Measurements from ENCODE around the gene SPR. TPM values are rescaled to one million over a fixed set of nuclear protein-coding genes. Genes with fewer than 3 reads are reported as not detected.

Gene SPR
- total and polyA plus RNA-seq, 2 of the 13 experiments (the other 11 are each of a cell fraction or from before 2014, with no cell fraction given) = 34.0 to 96.0 TPM

- no peak; the same call in 1 of the 2 replicates for TF ChIP-seq ZNF670 (CRISPR knock-in tag; IDR thresholded peaks at IDR 0.05; ENCODE audit: borderline replicate concordance)
- no peak for TF ChIP-seq CERS6 (CRISPR knock-in tag; IDR thresholded peaks at IDR 0.05)
- TF ChIP-seq SNAPC4 (CRISPR knock-in tag; IDR thresholded peaks at IDR 0.05) = 0 out of 2 replicates have a peak, but pooled peaks have one; percentile 22
- TF ChIP-seq AFF4 (CRISPR knock-in tag; IDR thresholded peaks at IDR 0.05) = no peak
- peak; percentile 73 for TF ChIP-seq RAD21 (CRISPR knock-in tag; IDR thresholded peaks at IDR 0.05)
- no peak for TF ChIP-seq ZFP36 (IDR thresholded peaks at IDR 0.05; ENCODE audit: borderline replicate concordance, low read depth, low read length, partially characterized antibody)
- peak; percentile 18; the same call in 1 of the 2 replicates for TF ChIP-seq TFAP4 (IDR thresholded peaks at IDR 0.05; ENCODE audit: borderline replicate concordance, low read depth)
- no peak for TF ChIP-seq PHB2 (IDR thresholded peaks at IDR 0.05; ENCODE audit: partially characterized antibody)
- TF ChIP-seq TSC22D2 (CRISPR knock-in tag; IDR thresholded peaks at IDR 0.05; ENCODE audit: borderline replicate concordance) = 0 out of 2 replicates have a peak, but pooled peaks have one; percentile 2
- no peak for TF ChIP-seq SRSF4 (IDR thresholded peaks at IDR 0.05; ENCODE audit: low read depth, low read length, poor library complexity, severe bottlenecking)
- TF ChIP-seq IKZF1 (IDR thresholded peaks at IDR 0.05) = no peak
- TF ChIP-seq ZNF879 (CRISPR knock-in tag; IDR thresholded peaks at IDR 0.05) = peak; percentile 59; the same call in 1 of the 2 replicates
- peak; percentile 52; the same call in 1 of the 2 replicates for TF ChIP-seq NAIF1 (CRISPR knock-in tag; IDR thresholded peaks at IDR 0.05; ENCODE audit: borderline replicate concordance)
- TF ChIP-seq FOSL2 (CRISPR knock-in tag; IDR thresholded peaks at IDR 0.05) = 0 out of 2 replicates have a peak, but pooled peaks have one; percentile 29
- TF ChIP-seq ZNF160 (CRISPR knock-in tag; IDR thresholded peaks at IDR 0.05) = no peak
- no peak for TF ChIP-seq ZNF296 (CRISPR knock-in tag; conservative IDR thresholded peaks at IDR 0.05)
- peak; percentile 50; the same call in 1 of the 2 replicates for TF ChIP-seq MZF1 (CRISPR knock-in tag; IDR thresholded peaks at IDR 0.05; ENCODE audit: borderline replicate concordance)
Measured at GRCh38 chr2:72887740-72888437, 681 bp downstream of the SPR start (continued).
